Ectodermal cell (in vitro differentiated cells): ENCODE results near the gene SIK2.

Source experiments
- H3K27ac ChIP-seq: 2 replicates; pipeline ENCODE4 v1.7.0; 2013; ENCODE audit warnings: mild to moderate bottlenecking, low read depth, low read length; ENCODE audit not compliant: insufficient read depth, poor library complexity, severe bottlenecking
- H3K27me3 ChIP-seq: 2 replicates; pipeline ENCODE4 v1.7.0; 2013; ENCODE audit warnings: mild to moderate bottlenecking, low read length; ENCODE audit not compliant: insufficient read depth, control insufficient read depth, poor library complexity, severe bottlenecking
- H3K36me3 ChIP-seq: one replicate; pipeline ENCODE4 v1.7.0; 2013; ENCODE audit warnings: low read length; ENCODE audit not compliant: control insufficient read depth, insufficient read depth
- H3K4me1 ChIP-seq: one replicate; pipeline ENCODE4 v1.7.0; 2013; ENCODE audit warnings: low read length; ENCODE audit not compliant: control insufficient read depth, insufficient read depth
- H3K4me3 ChIP-seq: 2 replicates; pipeline ENCODE4 v1.7.0; 2013; ENCODE audit warnings: low read depth, low read length, control low read depth; ENCODE audit not compliant: insufficient read depth
- H3K9me3 ChIP-seq: 2 replicates; pipeline ENCODE4 v1.7.0; 2013; ENCODE audit warnings: mild to moderate bottlenecking, low read length, moderate library complexity; ENCODE audit not compliant: control insufficient read depth
- WGBS, 2 experiments: methylation state at CpG; one replicate each; pipeline ENCODE4 v1.1.7; 2013; ENCODE audit warnings: missing lambda C conversion rate in 2 of 2; 5-methylcytosine and 5-hydroxymethylcytosine counted together

The SIK2 gene

DNA sequence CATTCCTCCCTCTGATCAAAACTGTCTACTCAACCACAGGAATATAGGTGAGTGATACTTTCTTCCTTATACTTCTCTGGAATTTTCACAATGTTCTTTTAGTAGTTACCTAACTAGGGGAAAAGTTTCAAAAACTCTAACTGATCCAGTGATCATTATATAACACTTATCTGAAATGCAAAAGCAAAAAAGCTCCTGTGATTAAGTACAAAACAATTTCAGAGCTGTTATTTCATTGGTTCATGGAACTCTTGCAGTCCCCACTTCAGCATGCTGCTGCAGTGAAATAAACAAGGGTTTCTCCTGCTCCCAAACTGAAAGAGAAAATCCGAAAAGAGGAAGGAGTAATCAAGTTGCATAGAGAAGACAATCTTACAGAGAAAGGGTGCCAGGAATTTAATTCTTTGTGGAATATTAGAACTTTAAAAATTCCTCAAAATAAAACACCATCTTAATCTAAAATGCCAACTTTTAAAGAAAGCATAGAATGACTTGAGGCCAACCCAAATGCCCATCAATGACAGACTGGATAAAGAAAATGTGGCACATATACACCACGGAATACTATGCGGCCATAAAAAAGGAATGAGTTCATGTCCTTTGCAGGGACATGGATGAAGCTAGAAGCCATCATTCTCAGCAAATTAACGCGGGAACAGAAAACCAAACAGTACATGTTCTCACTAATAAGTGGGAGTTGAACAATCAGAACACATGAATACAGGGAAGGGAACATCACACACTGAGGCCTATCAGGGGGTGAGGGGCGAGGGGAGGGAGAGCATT lies 143.7 kb downstream of the SIK2 start:
- peaks cover 38% of the 10 kb centered on the region for H3K36me3 ChIP-seq
- H3K4me1 ChIP-seq: no peaks in the 10 kb centered on the region
- no peak overlapping the region for H3K4me3 ChIP-seq
- H3K9me3 ChIP-seq: no peaks in the 10 kb centered on the region
- WGBS, 2 experiments: 96 to 97% methylated on average over 6 of the region's 6 CpGs
- no peaks in the 10 kb centered on the region for H3K27me3 ChIP-seq
- no peak overlapping the region for H3K27ac ChIP-seq

DNA sequence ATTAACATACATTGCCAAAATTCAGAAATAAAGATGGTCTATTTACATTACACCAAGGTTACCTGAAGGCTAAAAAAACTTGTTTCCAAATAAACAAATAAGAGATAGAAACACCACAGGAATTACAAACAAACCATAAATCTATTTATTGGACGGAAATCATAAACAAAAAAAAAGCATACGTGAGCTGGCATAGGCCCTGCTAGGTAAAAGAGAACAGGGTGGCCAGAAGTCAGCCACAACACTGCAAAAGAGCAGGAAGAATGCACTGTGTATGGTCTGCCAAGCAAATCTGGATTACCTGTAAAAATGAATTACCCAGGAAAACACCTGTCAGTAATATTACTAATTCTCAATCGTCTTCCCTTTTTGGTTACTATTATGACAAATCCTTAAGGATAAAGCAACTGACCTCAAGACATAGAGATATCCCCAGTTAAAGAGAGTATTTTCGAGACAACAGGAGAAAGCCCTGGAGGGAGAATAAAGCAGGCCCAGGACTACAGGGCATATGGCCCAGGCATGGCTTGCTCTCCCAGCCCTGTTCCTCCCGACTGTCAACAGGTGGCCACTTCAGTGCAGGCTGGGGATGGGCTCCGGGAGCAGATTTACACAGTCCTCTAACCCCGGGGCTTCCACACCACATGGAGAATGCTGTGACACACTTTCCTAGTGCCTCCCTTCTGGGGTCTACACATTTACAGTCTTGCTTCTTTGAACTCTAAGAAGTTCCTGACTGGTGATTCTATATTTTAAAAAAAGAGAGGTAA lies 146.0 kb downstream of the SIK2 start:
- H3K27ac ChIP-seq: no peak overlapping the region
- no peaks in the 10 kb centered on the region for H3K4me1 ChIP-seq
- 86 to 90% methylated on average over 7 of the region's 7 CpGs for WGBS, 2 experiments
- no peaks in the 10 kb centered on the region for H3K9me3 ChIP-seq
- no peak overlapping the region for H3K4me3 ChIP-seq
- H3K27me3 ChIP-seq: no peaks in the 10 kb centered on the region
- H3K36me3 ChIP-seq: peaks cover 47% of the 10 kb centered on the region

DNA sequence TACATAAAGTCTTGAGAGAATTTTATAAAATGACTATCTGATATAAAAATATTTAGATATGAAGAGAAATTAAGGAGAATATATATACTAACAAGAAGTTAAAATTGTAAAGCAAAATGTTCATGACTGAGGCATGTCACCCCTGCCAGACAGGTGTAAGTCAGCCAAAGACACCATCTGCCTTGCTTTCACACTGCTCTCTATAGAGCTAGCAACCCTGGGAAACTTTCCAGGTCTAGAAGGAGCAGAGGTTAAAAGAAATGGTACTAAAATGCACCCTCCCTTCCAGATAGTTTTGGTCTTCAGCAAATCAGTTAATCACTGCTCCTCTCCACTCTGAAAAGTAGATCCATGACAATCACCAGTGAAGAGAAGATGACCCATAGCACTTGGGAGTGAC lies 147.4 kb downstream of the SIK2 start:
- Histone ChIP-seq H3K4me3 (no peak overlapping the region), H3K4me1 (no peaks in the 10 kb centered on the region), H3K9me3 (no peaks in the 10 kb centered on the region), H3K27me3 (no peaks in the 10 kb centered on the region), H3K27ac (no peak overlapping the region), H3K36me3 (peaks cover 52% of the 10 kb centered on the region)

DNA sequence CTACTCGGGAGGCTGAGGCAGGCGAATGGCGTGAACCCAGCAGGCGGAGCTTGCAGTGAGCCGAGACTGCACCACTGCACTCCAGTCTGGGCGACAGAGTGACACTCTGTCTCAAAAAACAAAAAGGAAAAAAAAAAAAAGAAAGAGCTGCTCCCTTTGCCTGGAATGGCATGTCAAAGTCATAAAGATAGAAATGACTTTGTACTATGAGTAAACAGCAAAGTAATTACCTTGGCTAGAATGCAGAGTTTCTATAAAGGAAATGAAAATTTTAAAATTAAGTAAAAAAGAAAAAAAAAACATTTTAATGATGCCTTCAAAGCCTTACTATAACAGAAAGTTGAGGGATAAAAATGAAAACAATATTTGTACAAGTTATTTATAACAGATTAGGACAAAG lies 153.8 kb downstream of the SIK2 start:
- Histone ChIP-seq H3K27me3 (no peaks in the 10 kb centered on the region), H3K4me3 (no peak overlapping the region), H3K27ac (no peak overlapping the region), H3K4me1 (no peaks in the 10 kb centered on the region), H3K36me3 (peaks cover 53% of the 10 kb centered on the region), H3K9me3 (no peaks in the 10 kb centered on the region)
- WGBS, 2 experiments: 91 to 96% methylated on average over 6 of the region's 6 CpGs

DNA sequence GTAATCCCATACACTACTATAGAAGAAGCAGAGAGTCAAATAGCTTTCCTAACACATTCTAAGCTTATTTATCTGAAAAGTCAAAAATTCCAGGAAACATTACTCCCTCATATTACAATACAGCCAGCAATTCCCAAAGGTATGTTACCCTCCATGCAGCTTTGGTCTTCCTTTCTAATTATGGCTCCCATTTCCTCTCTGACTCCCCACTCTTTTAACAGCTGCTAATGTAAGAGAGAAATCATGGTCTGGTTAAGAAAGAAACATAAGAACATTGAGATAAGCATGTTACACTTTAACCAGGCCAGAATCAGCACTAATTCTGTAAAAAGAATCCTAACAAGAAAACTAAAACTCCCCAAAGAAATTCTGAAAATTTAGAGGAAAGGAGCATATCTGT lies 157.1 kb downstream of the SIK2 start:
- no peak overlapping the region for H3K4me3 ChIP-seq
- peaks cover 6% of the 10 kb centered on the region for H3K4me1 ChIP-seq
- no peaks in the 10 kb centered on the region for H3K9me3 ChIP-seq
- H3K36me3 ChIP-seq: peaks cover 43% of the 10 kb centered on the region
- no peaks in the 10 kb centered on the region for H3K27me3 ChIP-seq
- H3K27ac ChIP-seq: no peak overlapping the region

DNA sequence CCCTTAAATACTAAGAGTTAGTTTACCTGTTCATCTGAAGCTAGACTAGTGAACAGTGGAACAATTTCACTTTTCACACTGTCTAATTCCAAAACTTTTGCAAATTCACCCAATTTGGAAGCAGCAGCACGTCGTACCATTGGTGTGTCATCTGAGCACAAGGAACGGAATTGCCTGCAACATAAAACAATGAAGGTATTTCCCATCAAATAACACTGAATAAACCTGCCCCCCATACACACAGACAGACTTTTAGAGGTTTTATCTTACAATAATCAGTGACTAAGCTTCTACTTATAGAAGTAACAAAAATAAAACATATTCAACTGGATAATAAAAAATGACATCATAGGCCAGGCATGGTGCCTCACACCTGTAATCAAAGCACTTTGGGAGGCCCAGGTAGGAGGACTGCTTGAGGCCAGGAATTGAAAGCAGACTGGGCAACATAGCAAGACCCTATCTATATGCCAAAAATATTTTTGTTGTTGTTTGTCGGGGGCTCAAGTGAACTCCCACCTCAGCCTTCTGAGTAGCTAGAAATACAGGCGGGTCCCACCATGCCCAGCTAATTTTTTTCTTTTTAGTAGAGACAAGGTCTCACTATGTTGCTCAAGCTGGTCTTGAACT lies 157.6 kb downstream of the SIK2 start:
- Histone ChIP-seq H3K27ac (no peak overlapping the region), H3K4me3 (no peak overlapping the region), H3K36me3 (peaks cover 37% of the 10 kb centered on the region), H3K9me3 (no peaks in the 10 kb centered on the region), H3K27me3 (no peaks in the 10 kb centered on the region), H3K4me1 (peaks cover 10% of the 10 kb centered on the region)
- WGBS, 2 experiments: 87 to 91% methylated on average over 5 of the region's 5 CpGs

DNA sequence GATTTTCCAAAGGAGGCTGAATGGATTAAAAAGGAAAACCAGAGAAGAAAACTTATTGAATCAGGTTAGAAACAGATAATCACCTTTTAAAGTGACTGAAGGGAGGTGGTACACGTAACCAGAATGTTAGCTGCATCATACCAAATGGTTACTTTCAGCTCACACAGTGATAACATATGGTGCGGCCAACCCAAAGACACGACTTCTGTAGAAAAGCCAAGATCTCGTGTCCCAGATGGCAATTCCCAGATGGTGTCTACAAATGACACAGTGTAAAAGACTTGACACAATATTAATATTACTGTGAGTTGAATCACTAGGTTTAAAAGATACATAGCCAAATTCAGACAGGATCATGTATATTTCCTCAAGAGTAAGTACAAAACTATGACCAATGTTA lies 158.8 kb downstream of the SIK2 start:
- H3K27me3 ChIP-seq: no peaks in the 10 kb centered on the region
- peaks cover 28% of the 10 kb centered on the region for H3K36me3 ChIP-seq
- no peaks in the 10 kb centered on the region for H3K9me3 ChIP-seq
- H3K27ac ChIP-seq: no peak overlapping the region
- peaks cover 12% of the 10 kb centered on the region for H3K4me1 ChIP-seq
- H3K4me3 ChIP-seq: no peak overlapping the region
- WGBS, 2 experiments: 94 to 97% methylated on average over 4 of the region's 4 CpGs

DNA sequence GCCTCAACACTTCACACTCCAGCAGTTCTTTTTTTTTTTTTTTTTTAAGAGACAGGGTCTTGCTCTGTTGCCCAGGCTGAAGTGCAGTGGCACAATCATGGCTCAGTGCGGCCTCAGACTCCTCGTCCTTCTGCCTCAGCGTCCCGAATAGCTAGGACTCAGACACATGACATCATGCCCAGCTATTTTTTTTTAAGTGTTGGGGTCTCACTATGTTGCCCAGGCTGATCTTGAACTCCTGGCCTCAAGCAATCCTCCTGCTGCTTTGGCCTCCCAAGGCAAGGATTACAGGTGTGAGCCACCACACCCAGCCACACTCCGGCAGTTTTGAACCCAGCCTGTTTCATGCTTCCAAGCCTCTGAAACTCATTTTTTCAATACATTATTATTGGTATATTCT lies 160.3 kb downstream of the SIK2 start:
- Histone ChIP-seq H3K27ac (no peak overlapping the region), H3K4me3 (no peak overlapping the region)
- WGBS, 2 experiments: 84 to 97% methylated on average over 5 of the region's 5 CpGs

DNA sequence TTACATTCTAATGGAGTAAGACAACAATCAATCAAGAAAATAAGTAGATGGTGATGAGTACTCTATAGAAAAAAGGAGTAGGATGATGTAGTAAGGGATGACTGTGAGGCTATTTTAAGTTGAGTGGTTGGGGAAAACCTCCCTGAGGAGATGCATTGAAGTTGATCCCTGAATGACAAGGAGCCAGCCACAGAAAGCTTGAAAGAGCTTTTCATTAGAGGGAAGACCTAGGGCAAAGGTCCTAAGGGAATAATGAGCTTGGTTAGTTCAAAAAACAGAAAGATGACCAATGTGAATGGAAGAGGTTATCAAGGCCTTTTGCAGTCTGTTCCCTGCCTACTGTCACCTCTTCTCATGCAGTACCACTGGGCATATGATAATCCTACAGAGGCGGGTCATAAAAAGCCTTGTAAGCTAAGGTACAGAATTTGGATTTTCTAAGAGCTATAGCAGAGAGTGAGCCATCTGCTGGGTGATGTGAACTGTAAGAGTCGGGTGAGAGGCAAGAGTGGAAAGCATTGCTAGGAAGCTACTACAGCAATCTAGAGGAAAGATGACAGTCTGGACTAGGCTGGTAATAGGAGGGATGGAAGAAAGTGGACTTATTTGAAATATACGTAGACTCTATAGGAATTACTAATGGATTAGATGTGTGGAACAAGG lies 160.9 kb downstream of the SIK2 start:
- Histone ChIP-seq H3K4me1 (peaks cover 12% of the 10 kb centered on the region), H3K27ac (no peak overlapping the region), H3K36me3 (peaks cover 21% of the 10 kb centered on the region), H3K4me3 (no peak overlapping the region), H3K27me3 (no peaks in the 10 kb centered on the region), H3K9me3 (no peaks in the 10 kb centered on the region)
- 61 to 70% methylated on average over 3 of the region's 3 CpGs for WGBS, 2 experiments

More for the DNA sequence above, 160.3 kb downstream of the SIK2 start:
- H3K36me3 ChIP-seq: peaks cover 23% of the 10 kb centered on the region
- H3K9me3 ChIP-seq: no peaks in the 10 kb centered on the region
- no peaks in the 10 kb centered on the region for H3K27me3 ChIP-seq
- H3K4me1 ChIP-seq: peaks cover 12% of the 10 kb centered on the region

DNA sequence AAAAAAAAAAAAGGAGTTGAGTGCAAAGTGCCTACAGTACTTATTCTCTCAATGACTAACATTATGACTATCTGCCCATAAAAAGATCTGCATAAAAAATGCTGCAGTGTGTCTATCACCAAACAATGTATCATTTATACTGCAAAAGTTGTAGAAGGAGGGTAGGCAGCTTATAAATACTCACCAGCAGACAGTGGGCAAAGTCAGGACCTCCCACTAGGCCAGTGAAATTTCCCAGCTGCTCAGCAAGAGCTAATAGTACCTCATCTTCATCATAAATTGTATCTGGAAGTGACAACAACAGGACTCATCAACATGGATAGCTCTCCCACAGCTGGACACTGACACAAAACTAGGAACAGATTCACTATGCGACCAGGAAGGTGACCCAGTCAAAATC lies 162.4 kb downstream of the SIK2 start:
- 65 to 66% methylated on average over 1 of the region's 1 CpG for WGBS, 2 experiments
- H3K9me3 ChIP-seq: no peaks in the 10 kb centered on the region
- no peak overlapping the region for H3K27ac ChIP-seq
- H3K27me3 ChIP-seq: no peaks in the 10 kb centered on the region
- peak overlapping the region; percentile 91 for H3K4me3 ChIP-seq
- H3K36me3 ChIP-seq: peaks cover 13% of the 10 kb centered on the region
- peaks cover 12% of the 10 kb centered on the region for H3K4me1 ChIP-seq
